ENCODE results near the gene QSOX2.

The QSOX2 gene

GRCh38 chr9:136196404-136197083 is 49.1 kb downstream of the QSOX2 start:
- no peaks in the 10 kb centered on the region for H3K9me3 ChIP-seq (ENCODE audit: control insufficient read depth, low read length)
- peaks cover 100% of the 10 kb centered on the region for H3K27me3 ChIP-seq (ENCODE audit: control insufficient read depth, insufficient read depth, low read length, poor library complexity, severe bottlenecking)
- H3K4me3 ChIP-seq (ENCODE audit: insufficient read depth, low read depth, low read length): no peak overlapping the region
- no peak overlapping the region for H3K27ac ChIP-seq (ENCODE audit: insufficient read depth, low read depth, low read length, poor library complexity, severe bottlenecking)
- no peaks in the 10 kb centered on the region for H3K36me3 ChIP-seq (ENCODE audit: control insufficient read depth, insufficient read depth, low read length)
- H3K4me1 ChIP-seq (ENCODE audit: control insufficient read depth, insufficient read depth, low read length): no peaks in the 10 kb centered on the region
- WGBS, 2 experiments: 5% methylated on average over 16 of the region's 16 CpGs

- WGBS, 2 experiments: 8 to 12% methylated on average over 5 of the region's 5 CpGs
- Histone ChIP-seq H3K4me3 (ENCODE audit: insufficient read depth, low read depth, low read length) (no peak overlapping the region), H3K4me1 (ENCODE audit: control insufficient read depth, insufficient read depth, low read length) (peaks cover 3% of the 10 kb centered on the region), H3K27me3 (ENCODE audit: control insufficient read depth, insufficient read depth, low read length, poor library complexity, severe bottlenecking) (peaks cover 94% of the 10 kb centered on the region), H3K27ac (ENCODE audit: insufficient read depth, low read depth, low read length, poor library complexity, severe bottlenecking) (no peak overlapping the region), H3K9me3 (ENCODE audit: control insufficient read depth, low read length) (no peaks in the 10 kb centered on the region), H3K36me3 (ENCODE audit: control insufficient read depth, insufficient read depth, low read length) (no peaks in the 10 kb centered on the region)
These were observed 51.1 kb downstream of the QSOX2 start for GRCh38 chr9:136194540-136194939.

DNA sequence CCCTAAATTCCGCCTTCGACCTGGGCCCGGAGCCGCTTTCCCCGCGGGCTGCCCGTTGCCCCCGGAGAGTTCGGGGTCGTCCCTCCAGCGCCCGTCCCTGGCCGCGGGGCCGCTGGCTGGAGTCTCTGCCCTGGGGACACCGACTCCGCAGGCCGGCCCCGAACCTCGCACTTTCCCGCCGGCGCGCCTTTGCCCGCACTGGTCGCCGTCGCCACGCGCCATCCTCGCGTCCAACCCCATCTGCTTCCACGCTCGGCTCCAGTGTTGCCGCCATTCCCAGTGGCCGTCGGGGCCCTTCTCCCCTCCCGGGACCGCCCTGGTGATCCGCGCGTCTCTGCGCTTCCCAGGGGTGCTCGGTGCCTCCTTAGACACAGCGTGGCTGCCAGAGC is 51.7 kb downstream of the QSOX2 start:
- Histone ChIP-seq H3K4me1 (ENCODE audit: control insufficient read depth, insufficient read depth, low read length) (peaks cover 8% of the 10 kb centered on the region), H3K9me3 (ENCODE audit: control insufficient read depth, low read length) (no peaks in the 10 kb centered on the region), H3K27ac (ENCODE audit: insufficient read depth, low read depth, low read length, poor library complexity, severe bottlenecking) (no peak overlapping the region), H3K36me3 (ENCODE audit: control insufficient read depth, insufficient read depth, low read length) (no peaks in the 10 kb centered on the region), H3K4me3 (ENCODE audit: insufficient read depth, low read depth, low read length) (no peak overlapping the region), H3K27me3 (ENCODE audit: control insufficient read depth, insufficient read depth, low read length, poor library complexity, severe bottlenecking) (peaks cover 88% of the 10 kb centered on the region)
- 2 to 4% methylated on average over 45 of the region's 45 CpGs for WGBS, 2 experiments

- whole genome bisulfite sequencing, 2 experiments: 2% methylated on average over 96 of the region's 96 CpGs
- Histone ChIP-seq H3K4me3 (ENCODE audit: insufficient read depth, low read depth, low read length) (no peak overlapping the region), H3K4me1 (ENCODE audit: control insufficient read depth, insufficient read depth, low read length) (peaks cover 8% of the 10 kb centered on the region), H3K27ac (ENCODE audit: insufficient read depth, low read depth, low read length, poor library complexity, severe bottlenecking) (no peak overlapping the region), H3K9me3 (ENCODE audit: control insufficient read depth, low read length) (no peaks in the 10 kb centered on the region), H3K27me3 (ENCODE audit: control insufficient read depth, insufficient read depth, low read length, poor library complexity, severe bottlenecking) (peaks cover 82% of the 10 kb centered on the region), H3K36me3 (ENCODE audit: control insufficient read depth, insufficient read depth, low read length) (no peaks in the 10 kb centered on the region)
These were observed 52.3 kb downstream of the QSOX2 start for GRCh38 chr9:136193127-136193890.

- peaks cover 74% of the 10 kb centered on the region for H3K27me3 ChIP-seq (ENCODE audit: control insufficient read depth, insufficient read depth, low read length, poor library complexity, severe bottlenecking)
- no peak overlapping the region for H3K4me3 ChIP-seq (ENCODE audit: insufficient read depth, low read depth, low read length)
- no peaks in the 10 kb centered on the region for H3K36me3 ChIP-seq (ENCODE audit: control insufficient read depth, insufficient read depth, low read length)
- WGBS, 2 experiments: 4 to 7% methylated on average over 49 to 51 of the region's 51 CpGs
- H3K27ac ChIP-seq (ENCODE audit: insufficient read depth, low read depth, low read length, poor library complexity, severe bottlenecking): no peak overlapping the region
- peaks cover 8% of the 10 kb centered on the region for H3K4me1 ChIP-seq (ENCODE audit: control insufficient read depth, insufficient read depth, low read length)
- no peaks in the 10 kb centered on the region for H3K9me3 ChIP-seq (ENCODE audit: control insufficient read depth, low read length)
These were observed 53.1 kb downstream of the QSOX2 start for GRCh38 chr9:136192289-136193126.

DNA sequence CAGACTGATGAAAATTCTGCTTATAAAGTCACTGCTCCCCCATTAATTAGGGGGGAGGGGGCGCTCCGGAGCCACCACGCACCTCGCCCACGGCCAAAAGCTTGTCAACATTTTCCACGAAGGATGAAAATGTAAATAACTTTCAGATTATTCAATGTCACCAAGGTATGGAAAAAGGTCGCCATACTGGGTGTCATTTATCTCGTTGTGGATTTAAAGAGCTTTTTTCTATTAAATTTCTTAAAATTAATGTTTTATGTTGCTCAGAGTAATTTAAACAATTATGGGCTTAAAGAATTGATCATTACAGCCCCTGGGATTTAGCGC is 53.7 kb downstream of the QSOX2 start:
- H3K36me3 ChIP-seq (ENCODE audit: control insufficient read depth, insufficient read depth, low read length): no peaks in the 10 kb centered on the region
- H3K9me3 ChIP-seq (ENCODE audit: control insufficient read depth, low read length): no peaks in the 10 kb centered on the region
- H3K4me1 ChIP-seq (ENCODE audit: control insufficient read depth, insufficient read depth, low read length): peaks cover 8% of the 10 kb centered on the region
- WGBS, 2 experiments: 38% methylated on average over 8 to 9 of the region's 9 CpGs
- no peak overlapping the region for H3K4me3 ChIP-seq (ENCODE audit: insufficient read depth, low read depth, low read length)
- no peak overlapping the region for H3K27ac ChIP-seq (ENCODE audit: insufficient read depth, low read depth, low read length, poor library complexity, severe bottlenecking)
- peaks cover 68% of the 10 kb centered on the region for H3K27me3 ChIP-seq (ENCODE audit: control insufficient read depth, insufficient read depth, low read length, poor library complexity, severe bottlenecking)

DNA sequence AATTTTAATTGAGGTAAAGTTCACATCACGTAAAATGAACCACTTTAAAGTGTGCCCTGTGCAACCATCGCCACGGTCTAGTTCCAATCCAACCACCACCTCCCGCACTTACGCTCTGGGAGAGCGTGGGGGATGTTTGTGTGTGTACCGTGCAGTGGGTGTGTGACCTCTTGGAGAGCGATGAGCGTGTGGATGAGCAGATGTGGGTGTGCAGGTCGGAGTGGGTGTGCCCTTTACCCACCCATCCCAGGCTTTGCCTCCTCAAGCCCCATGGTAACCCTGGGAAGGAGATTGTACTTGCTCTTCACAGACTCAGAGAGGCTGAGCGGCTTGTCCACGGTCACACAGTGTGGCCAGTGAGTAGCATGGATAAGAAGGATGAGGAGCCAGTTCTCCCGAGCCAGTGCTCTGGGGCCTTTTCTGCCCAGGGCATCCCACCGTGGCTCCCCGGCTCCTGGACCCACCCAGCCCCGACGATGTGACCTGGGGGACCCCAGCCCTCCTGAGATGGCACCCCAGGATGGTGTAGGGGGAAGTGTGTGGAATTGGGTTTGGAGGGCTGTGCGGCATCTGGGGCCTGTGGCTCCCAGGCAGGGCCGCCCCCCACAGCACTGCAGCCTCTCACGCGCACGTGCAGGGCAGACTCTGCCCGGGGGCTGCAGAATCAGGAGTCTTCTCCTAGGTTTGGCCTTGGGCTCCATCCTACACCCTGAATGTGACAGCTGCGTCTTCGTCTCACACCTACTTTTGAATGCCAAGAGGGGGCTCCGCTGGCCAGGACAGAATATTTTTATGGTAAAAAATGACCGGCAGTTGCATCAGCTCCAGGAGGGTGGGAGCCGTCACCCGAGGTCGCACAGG is 54.3 kb downstream of the QSOX2 start:
- Histone ChIP-seq H3K4me3 (ENCODE audit: insufficient read depth, low read depth, low read length) (no peak overlapping the region), H3K27me3 (ENCODE audit: control insufficient read depth, insufficient read depth, low read length, poor library complexity, severe bottlenecking) (peaks cover 62% of the 10 kb centered on the region), H3K36me3 (ENCODE audit: control insufficient read depth, insufficient read depth, low read length) (no peaks in the 10 kb centered on the region), H3K9me3 (ENCODE audit: control insufficient read depth, low read length) (no peaks in the 10 kb centered on the region), H3K27ac (ENCODE audit: insufficient read depth, low read depth, low read length, poor library complexity, severe bottlenecking) (no peak overlapping the region), H3K4me1 (ENCODE audit: control insufficient read depth, insufficient read depth, low read length) (peaks cover 8% of the 10 kb centered on the region)
- 79% methylated on average over 30 of the region's 30 CpGs for WGBS, 2 experiments

GRCh38 chr9:136190656-136191055 is 55.0 kb downstream of the QSOX2 start:
- Histone ChIP-seq H3K27ac (ENCODE audit: insufficient read depth, low read depth, low read length, poor library complexity, severe bottlenecking) (no peak overlapping the region), H3K9me3 (ENCODE audit: control insufficient read depth, low read length) (no peaks in the 10 kb centered on the region), H3K36me3 (ENCODE audit: control insufficient read depth, insufficient read depth, low read length) (no peaks in the 10 kb centered on the region), H3K4me3 (ENCODE audit: insufficient read depth, low read depth, low read length) (no peak overlapping the region), H3K4me1 (ENCODE audit: control insufficient read depth, insufficient read depth, low read length) (peaks cover 10% of the 10 kb centered on the region), H3K27me3 (ENCODE audit: control insufficient read depth, insufficient read depth, low read length, poor library complexity, severe bottlenecking) (peaks cover 55% of the 10 kb centered on the region)
- whole genome bisulfite sequencing, 2 experiments: 90 to 91% methylated on average over 11 of the region's 11 CpGs

- Histone ChIP-seq H3K4me3 (ENCODE audit: insufficient read depth, low read depth, low read length) (no peak overlapping the region), H3K27me3 (ENCODE audit: control insufficient read depth, insufficient read depth, low read length, poor library complexity, severe bottlenecking) (peaks cover 51% of the 10 kb centered on the region), H3K36me3 (ENCODE audit: control insufficient read depth, insufficient read depth, low read length) (no peaks in the 10 kb centered on the region), H3K4me1 (ENCODE audit: control insufficient read depth, insufficient read depth, low read length) (peaks cover 14% of the 10 kb centered on the region), H3K27ac (ENCODE audit: insufficient read depth, low read depth, low read length, poor library complexity, severe bottlenecking) (no peak overlapping the region), H3K9me3 (ENCODE audit: control insufficient read depth, low read length) (no peaks in the 10 kb centered on the region)
- 81 to 89% methylated on average over 6 to 7 of the region's 7 CpGs for WGBS, 2 experiments
These were observed 55.4 kb downstream of the QSOX2 start for GRCh38 chr9:136190237-136190601.

Measured in ectodermal cell (in vitro differentiated cells).